HG02943 (cell line): Measurements from ENCODE around the gene MLNR.
A peak's percentile ranks its signal among the peaks of the same experiment; 100 is the strongest.

Experiments used
- ATAC-seq: cut with Tn5 transposase; IDR thresholded peaks from one replicate; pipeline ENCODE4 v1.9.1; 2021; ENCODE audit warnings: mild to moderate bottlenecking, low read depth, moderate library complexity; ENCODE audit not compliant: unreplicated experiment

The MLNR gene

GRCh38 chr13:49225223-49226042 lies 5.3 kb downstream of the MLNR start:
- ATAC-seq = no peak

DNA sequence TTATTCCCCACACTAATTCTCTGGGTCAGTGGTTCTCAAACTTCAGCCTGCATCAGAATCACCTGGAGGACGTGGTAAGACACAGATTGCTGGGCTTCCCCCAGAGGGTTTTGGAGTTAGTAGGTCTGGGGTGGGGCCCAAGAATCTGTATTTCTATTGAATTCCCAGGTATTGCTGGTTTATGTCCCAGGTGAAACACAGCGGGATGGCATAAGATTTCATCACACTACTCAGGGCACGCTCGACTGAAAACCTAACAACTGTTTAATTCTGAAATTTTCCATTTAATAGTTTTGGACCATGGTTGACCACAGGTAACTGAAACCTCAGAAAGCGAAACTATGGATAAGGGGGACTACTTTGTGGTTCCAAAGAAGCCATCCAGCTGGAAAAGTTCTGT lies 6.5 kb downstream of the MLNR start:
- ATAC-seq = no peak

- ATAC-seq = no peak
Measured at GRCh38 chr13:49234741-49235140, 14.6 kb downstream of the MLNR start.

DNA sequence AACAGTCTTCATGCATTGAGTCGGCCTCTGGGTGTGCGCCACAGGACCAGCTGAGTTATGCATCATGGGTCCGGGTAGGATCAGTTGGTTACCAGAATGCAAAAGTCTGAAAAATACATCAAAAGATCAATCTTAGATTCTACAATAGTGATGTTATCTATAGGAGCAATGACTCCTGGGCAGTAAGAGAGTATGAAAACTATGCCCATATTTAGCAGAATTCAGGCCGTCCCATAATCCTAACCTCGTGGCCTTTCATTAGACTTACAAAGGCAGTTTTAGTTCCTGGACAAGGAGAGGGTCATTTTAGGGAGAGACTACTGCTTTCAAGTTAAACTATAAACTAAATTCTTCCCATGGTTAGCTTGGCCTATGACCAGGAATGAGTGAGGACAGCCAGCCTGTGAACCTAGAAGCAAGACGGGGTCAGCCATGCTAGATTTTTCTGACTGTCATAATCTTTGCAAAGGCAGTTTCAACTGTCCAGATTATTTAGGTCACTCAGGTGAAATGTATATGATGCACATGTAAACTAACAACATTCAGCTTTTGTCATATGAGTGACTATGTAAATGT lies 15.8 kb downstream of the MLNR start:
- no peak for ATAC-seq

- no peak for ATAC-seq
Measured at GRCh38 chr13:49238621-49239020, 18.5 kb downstream of the MLNR start.

DNA sequence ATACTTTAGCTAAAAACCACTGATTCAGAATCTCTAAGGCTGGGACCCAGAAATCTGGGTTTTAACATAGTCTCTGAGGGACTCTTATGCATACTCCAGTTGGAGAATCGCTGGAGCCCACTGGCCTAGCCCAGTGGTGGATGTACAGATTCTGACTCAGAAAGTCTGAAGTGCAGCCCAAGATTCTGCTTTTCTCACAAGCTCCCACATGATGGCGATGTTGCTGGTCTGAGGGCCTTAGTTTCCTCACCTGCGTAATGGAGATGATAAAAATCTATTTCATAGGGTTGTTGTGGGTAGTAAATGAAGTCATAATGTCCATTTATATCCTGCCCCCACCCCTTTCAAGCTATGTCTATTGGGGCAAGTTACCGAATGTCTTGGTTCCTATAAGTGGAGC lies 19.9 kb downstream of the MLNR start:
- no peak for ATAC-seq

DNA sequence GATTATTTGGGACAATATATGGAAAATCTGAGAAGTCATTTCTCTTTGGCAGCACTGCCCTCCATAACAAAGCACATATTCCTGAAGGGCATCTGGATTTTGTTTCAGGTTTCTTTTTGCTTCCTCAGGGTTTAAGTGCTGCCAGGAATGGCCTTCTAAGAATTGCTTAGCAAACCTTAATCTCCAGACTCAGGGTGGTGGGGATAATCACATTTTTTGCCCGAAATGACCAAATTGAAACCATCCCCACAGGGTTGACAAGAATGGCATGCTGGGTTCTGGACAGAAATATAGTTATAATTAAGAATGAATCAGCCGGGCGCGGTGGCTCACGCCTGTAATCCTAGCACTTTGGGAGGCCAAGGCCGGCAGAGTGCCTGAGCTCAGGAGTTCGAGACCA lies 21.2 kb downstream of the MLNR start:
- ATAC-seq = no peak

GRCh38 chr13:49245101-49245500 lies 25.0 kb downstream of the MLNR start:
- ATAC-seq = no peak

DNA sequence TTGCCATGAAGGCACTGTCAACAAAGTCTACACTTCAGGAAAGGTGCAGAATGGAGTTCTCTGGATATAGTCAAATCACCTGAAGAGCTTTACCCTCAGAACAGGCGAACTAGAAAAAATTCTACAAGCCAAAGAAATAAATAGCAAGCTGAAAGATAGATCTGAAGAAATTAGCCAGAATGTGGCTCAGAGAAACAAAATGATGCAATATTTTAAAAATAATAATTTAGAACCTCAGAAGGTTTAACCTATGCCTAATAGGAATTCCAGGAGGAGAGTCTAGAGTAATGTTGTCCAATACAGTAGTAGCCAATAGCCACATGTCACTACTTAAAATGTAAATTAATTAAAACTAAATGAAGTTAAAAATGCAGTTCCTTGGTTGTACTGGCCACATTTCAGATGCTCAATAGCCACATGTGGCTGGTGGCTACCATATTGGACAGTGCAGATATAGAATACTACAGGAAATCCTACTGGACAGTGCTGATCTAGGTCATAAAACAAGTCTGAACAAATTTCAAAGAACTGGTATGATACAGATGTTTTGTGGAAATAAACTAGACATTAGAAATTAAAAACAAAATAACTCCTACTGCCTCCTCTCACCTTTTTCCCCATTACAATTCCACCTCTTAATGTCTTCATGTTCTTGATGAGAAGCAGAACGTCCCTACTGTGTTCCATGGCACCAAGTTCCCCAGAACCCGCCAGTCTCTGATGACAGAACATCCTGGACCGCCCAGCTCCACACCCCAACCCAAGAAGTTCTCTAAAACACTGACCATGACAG lies 26.9 kb downstream of the MLNR start:
- peak; percentile 34 for ATAC-seq

GRCh38 chr13:49247643-49248621 lies 27.8 kb downstream of the MLNR start, which contains the start of gene CDADC1:
CDADC1 (plus strand) TSS chr13:49247925; CDS start chr13:49248038, 113 bp downstream.
- peak; percentile 97 for ATAC-seq

DNA sequence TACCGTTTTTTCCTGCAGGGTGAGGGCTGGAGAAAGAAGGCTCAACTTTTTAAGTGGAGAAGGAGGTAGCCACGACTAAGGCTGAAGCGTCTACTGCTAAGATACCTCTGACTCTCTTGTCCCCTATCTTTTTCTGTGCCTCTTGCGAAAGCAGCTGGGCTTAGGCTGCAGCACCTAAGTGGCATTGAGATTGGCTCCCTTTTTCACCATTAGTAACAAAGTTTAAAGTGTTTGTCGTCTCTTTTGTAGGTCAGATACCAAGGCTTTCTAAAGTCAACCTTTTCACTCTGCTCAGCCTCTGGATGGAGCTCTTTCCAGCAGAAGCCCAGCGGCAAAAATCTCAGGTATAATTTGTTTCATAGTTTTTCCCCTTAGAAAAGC lies 28.5 kb downstream of the MLNR start:
- no peak for ATAC-seq

GRCh38 chr13:49251326-49251725 lies 31.2 kb downstream of the MLNR start:
- ATAC-seq = no peak

DNA sequence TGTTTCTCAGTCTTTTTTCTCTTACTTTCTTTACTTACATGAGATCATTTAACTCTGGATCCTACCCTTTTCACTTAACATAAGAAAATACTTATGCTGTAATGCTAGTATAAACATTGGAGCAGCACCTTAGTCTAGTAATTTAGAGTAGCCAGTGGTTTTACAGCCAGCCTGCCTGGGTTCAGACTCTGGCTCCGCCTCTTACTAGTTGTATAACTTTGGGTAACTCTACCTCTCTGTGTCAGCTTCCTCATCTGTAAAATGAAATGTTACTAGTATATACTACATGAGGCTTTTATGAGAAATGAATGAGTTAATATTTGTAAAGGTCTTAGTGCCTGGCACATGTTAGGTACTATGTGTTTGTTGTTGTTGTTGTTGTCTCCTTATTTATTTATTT lies 33.2 kb downstream of the MLNR start:
- ATAC-seq = no peak

GRCh38 chr13:49254007-49254406 lies 33.9 kb downstream of the MLNR start:
- ATAC-seq = no peak

- no peak for ATAC-seq
Measured at GRCh38 chr13:49256841-49257240, 36.7 kb downstream of the MLNR start.

- ATAC-seq = no peak
Measured at GRCh38 chr13:49258089-49258796, 38.1 kb downstream of the MLNR start.

- no peak for ATAC-seq
Measured at GRCh38 chr13:49259586-49259985, 39.4 kb downstream of the MLNR start.

DNA sequence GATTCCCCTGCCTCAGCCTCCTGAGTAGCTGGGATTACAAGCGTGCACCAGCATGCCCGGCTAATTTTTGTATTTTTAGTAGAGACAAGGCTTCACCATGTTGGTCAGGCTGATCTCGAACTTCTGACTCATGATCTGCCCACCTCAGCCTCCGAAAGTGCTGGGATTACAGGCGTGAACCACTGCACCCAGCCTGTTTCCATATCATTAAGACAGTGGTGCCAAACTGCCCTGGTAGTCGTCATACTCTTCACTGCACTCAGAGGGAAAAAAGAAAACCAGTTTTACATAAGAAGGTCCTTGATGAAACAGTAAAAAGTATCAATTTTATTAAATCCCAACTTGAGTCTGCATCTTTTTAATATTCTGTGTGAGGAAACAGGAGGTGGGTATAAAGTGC lies 42.5 kb downstream of the MLNR start:
- ATAC-seq = no peak

GRCh38 chr13:49265822-49266221 lies 45.7 kb downstream of the MLNR start:
- ATAC-seq = no peak

DNA sequence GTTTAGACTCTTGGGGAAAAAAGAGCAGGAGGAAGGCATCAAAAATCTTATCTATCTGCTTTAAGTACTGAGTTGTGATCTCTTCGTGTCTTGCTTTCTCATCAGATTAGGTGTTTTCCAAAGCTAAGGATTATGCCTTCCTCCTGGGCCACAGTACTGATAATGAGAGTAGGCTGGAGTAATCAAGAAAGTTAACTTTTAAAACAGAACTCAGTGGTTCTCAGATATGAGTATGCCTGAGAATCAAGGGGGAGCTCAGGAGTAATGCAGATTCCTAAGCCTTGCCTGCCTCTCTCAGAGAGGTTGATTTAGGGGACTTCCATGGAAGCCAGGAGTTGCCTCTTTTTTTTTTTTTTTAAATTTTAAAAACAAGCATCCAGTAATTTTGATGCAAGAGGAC lies 51.1 kb downstream of the MLNR start:
- no peak for ATAC-seq
